ENCODE results near the gene APBA2. TPM values are rescaled to one million over a fixed set of nuclear protein-coding genes. Genes with fewer than 3 reads are reported as not detected.

The APBA2 gene
- total and polyA plus RNA-seq, 2 of the 4 experiments (the other 2 are of a cell fraction): 21.7 to 33.0 TPM

- H3K9me3 ChIP-seq (ENCODE audit: control insufficient read depth, insufficient read depth, low read length): no peaks in the 10 kb centered on the region; the same call in 1 of the 2 replicates
- DNase-seq (peak; percentile 40), ATAC-seq (ENCODE audit: low read depth) (peak; percentile 88)
- BruUV-seq (replicated peaks): no TSS peak
- no peak overlapping the region for H3K23ac ChIP-seq (ENCODE audit: low read depth, low read length)
- H3K9ac ChIP-seq (ENCODE audit: low read depth, low read length): no peak overlapping the region
- H2BK20ac ChIP-seq (ENCODE audit: low read depth, low read length): no peak overlapping the region
- no CpG with 5 or more reads among the region's 3 CpGs for WGBS, 2 experiments (ENCODE audit: extremely low coverage in 2 of 2, insufficient read length in 1 of 2)
- POLR2A ChIA-PET (ENCODE audit: unreplicated experiment): no interaction called here
- peaks cover 14% of the 10 kb centered on the region; the same call in 1 of the 2 replicates for H3K9me1 ChIP-seq (ENCODE audit: insufficient read depth, low read length)
- H3K36me3 ChIP-seq (ENCODE audit: control insufficient read depth, insufficient read depth, low read length): no peaks in the 10 kb centered on the region
- no peak overlapping the region for H2AFZ ChIP-seq (replicated peaks; ENCODE audit: low read length, poor library complexity)
- no peak overlapping the region for H4K8ac ChIP-seq (ENCODE audit: low read depth in 2 of 2, low read length in 2 of 2)
- no peak overlapping the region for H2AK5ac ChIP-seq (ENCODE audit: low read depth, low read length)
- H3K27me3 ChIP-seq (ENCODE audit: control insufficient read depth, insufficient read depth, low read length): no peaks in the 10 kb centered on the region
- H3K79me1 ChIP-seq (ENCODE audit: low read depth in 1 of 2, low read length in 2 of 2): peaks cover 10 to 20% of the 10 kb centered on the region in 2 experiments; a peak in 3 of 4 replicates
- no peak overlapping the region for H3K27ac ChIP-seq (ENCODE audit: insufficient read depth, low read length)
- H4K5ac ChIP-seq (ENCODE audit: low read depth, low read length): no peak overlapping the region
- intact Hi-C loops (cut with micrococcal nuclease) (no loop called here), dilution Hi-C loops (cut with HindIII; ENCODE audit: low sequenced_read_pairs, unreplicated experiment) (no loop called here), in situ Hi-C loops (cut with MboI; ENCODE audit: low sequenced_read_pairs) (no loop called here)
- no peak overlapping the region for H3K4me3 ChIP-seq (ENCODE audit: insufficient read depth, low read depth, low read length)
- no peak overlapping the region for H3K56ac ChIP-seq (ENCODE audit: extremely low read depth, insufficient read depth, low read length)
- peaks cover 2% of the 10 kb centered on the region; the same call in 1 of the 2 replicates for H3K4me1 ChIP-seq (ENCODE audit: control insufficient read depth, insufficient read depth, low read length)
- H2BK120ac ChIP-seq (ENCODE audit: low read depth, low read length): no peak overlapping the region
- H2BK15ac ChIP-seq (ENCODE audit: low read depth, low read length): no peak overlapping the region
- H4K91ac ChIP-seq (ENCODE audit: insufficient read depth, low read depth, low read length): no peak overlapping the region
- CTCF ChIA-PET: no interaction called here
- H3K4ac ChIP-seq (ENCODE audit: low read depth, low read length): no peak overlapping the region
- no peak overlapping the region for H3K4me2 ChIP-seq (ENCODE audit: low read depth, low read length)
- no peak overlapping the region for H2BK5ac ChIP-seq (ENCODE audit: low read depth, low read length, poor library complexity, severe bottlenecking)
- TF ChIP-seq NFE2L2 (IDR thresholded peaks at IDR 0.05; ENCODE audit: low read depth, low read length) (no peak), CHD1 (IDR thresholded peaks at IDR 0.05; ENCODE audit: low read depth, low read length) (no peak), CTCF (conservative IDR thresholded peaks at IDR 0.05; ENCODE audit: low read depth, low read length) (no peak), MAZ (IDR thresholded peaks at IDR 0.05; ENCODE audit: borderline replicate concordance, low read depth, low read length) (no peak)
- H3K14ac ChIP-seq (replicated peaks; ENCODE audit: low read depth, low read length): no peak overlapping the region
- H2AK9ac ChIP-seq (replicated peaks; ENCODE audit: low read depth, low read length, poor library complexity): no peak overlapping the region
- H3K18ac ChIP-seq (ENCODE audit: low read depth, low read length): no peak overlapping the region
- H4K20me1 ChIP-seq (ENCODE audit: insufficient read depth, low read length): peaks cover 13% of the 10 kb centered on the region
These were observed 148.4 kb downstream of the APBA2 start for GRCh38 chr15:29034151-29034550.
